GM12873 (cell line): ENCODE results near the gene AMT.

Source experiments
- CTCF ChIP-seq: IDR thresholded peaks from 2 replicates; pipeline ENCODE4 v1.5.1; 2012; ENCODE audit warnings: low read depth, mild to moderate bottlenecking, moderate library complexity, low read length, control low read depth; ENCODE audit not compliant: insufficient read depth; ENCODE audit errors: missing control alignments

Gene AMT

GRCh38 chr3:49378249-49378895 is 43.9 kb downstream of the AMT start:
- TF ChIP-seq CTCF, result no peak

GRCh38 chr3:49377483-49377882 is 44.8 kb downstream of the AMT start:
- TF ChIP-seq CTCF, result no peak

GRCh38 chr3:49371946-49372345 is 50.3 kb downstream of the AMT start:
- TF ChIP-seq CTCF, result no peak

GRCh38 chr3:49370585-49371290 is 51.5 kb downstream of the AMT start:
- no peak for TF ChIP-seq CTCF
